ENCODE data around the gene KDM3A.

- TF ChIP-seq CTCF (IDR thresholded peaks at IDR 0.05) (no peak), TEAD4 (CRISPR knock-in tag; IDR thresholded peaks at IDR 0.05) (no peak), ZNF416 (CRISPR knock-in tag; IDR thresholded peaks at IDR 0.05) (no peak), AFF4 (CRISPR knock-in tag; IDR thresholded peaks at IDR 0.05; ENCODE audit: borderline replicate concordance) (no peak)
Measured at GRCh38 chr2:86392873-86393518, 48.2 kb upstream of the KDM3A start.

Measured in WTC11 (cell line).